ENCODE data around the gene MAML2.

DNA sequence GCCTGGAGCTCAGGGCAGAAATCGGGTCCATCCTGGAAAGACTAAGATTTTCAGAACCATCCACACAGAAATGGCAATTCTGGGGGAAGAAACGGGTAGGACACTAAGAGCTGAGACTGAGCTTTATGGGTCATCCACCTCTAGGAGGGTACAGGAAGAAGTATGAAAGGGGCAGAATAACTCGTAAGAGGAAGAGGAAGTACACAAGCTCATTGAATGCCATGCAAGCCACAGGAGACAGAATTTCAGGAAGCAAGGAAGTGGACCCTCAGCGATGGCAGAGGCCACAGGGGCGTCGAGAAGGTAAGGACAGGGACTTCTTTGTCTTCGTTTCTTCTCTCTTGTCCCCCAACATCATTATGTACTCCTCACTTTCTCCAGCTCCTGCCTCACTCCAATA is 169.6 kb downstream of the MAML2 start:
- TF ChIP-seq POLR2AphosphoS5 (IDR thresholded peaks at IDR 0.05) (no peak), POLR2A (IDR thresholded peaks at IDR 0.05) (no peak)
- TF ChIP-seq, protein P1, sequence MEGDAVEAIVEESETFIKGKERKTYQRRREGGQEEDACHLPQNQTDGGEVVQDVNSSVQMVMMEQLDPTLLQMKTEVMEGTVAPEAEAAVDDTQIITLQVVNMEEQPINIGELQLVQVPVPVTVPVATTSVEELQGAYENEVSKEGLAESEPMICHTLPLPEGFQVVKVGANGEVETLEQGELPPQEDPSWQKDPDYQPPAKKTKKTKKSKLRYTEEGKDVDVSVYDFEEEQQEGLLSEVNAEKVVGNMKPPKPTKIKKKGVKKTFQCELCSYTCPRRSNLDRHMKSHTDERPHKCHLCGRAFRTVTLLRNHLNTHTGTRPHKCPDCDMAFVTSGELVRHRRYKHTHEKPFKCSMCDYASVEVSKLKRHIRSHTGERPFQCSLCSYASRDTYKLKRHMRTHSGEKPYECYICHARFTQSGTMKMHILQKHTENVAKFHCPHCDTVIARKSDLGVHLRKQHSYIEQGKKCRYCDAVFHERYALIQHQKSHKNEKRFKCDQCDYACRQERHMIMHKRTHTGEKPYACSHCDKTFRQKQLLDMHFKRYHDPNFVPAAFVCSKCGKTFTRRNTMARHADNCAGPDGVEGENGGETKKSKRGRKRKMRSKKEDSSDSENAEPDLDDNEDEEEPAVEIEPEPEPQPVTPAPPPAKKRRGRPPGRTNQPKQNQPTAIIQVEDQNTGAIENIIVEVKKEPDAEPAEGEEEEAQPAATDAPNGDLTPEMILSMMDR (IDR thresholded peaks at IDR 0.05), result no peak
